Measurements from ENCODE around the gene ATOH1.

Gene ATOH1

GRCh38 chr4:93834249-93835066 lies 5.9 kb downstream of the ATOH1 start:
- DNase-seq (ENCODE audit: low read depth in 2 of 2): no peak

- no peak for DNase-seq (ENCODE audit: low read depth in 2 of 2)
Observed at GRCh38 chr4:93835929-93836328, 7.4 kb downstream of the ATOH1 start.

GRCh38 chr4:93839704-93840103 lies 11.2 kb downstream of the ATOH1 start:
- DNase-seq (ENCODE audit: low read depth in 2 of 2): no peak

- no peak for DNase-seq (ENCODE audit: low read depth in 2 of 2)
Observed at GRCh38 chr4:93841803-93842345, 13.3 kb downstream of the ATOH1 start.

GRCh38 chr4:93842601-93843252 lies 14.2 kb downstream of the ATOH1 start:
- DNase-seq (ENCODE audit: low read depth in 2 of 2): no peak

- DNase-seq (ENCODE audit: low read depth in 2 of 2): no peak
Observed at GRCh38 chr4:93843772-93844171, 15.2 kb downstream of the ATOH1 start.

DNA sequence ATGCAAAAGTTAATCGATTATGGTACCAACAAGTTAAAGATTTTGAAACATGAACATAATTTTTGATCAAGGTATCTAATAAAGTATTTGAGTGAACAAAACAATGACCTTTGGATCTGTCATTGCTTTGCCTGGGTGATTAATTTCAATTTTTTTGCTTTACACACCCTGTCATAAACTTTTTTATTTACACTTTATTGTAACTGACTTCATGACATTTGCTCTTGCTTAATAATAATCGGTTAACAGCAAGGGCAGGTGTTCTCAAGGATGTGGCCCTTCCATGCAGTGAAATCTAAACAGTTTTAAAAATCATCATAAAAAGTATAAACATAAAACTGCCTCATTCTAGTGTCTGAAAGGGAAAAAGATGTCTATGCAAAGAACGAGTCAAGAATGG lies 24.1 kb downstream of the ATOH1 start:
- no peak for DNase-seq (ENCODE audit: low read depth in 2 of 2)

DNA sequence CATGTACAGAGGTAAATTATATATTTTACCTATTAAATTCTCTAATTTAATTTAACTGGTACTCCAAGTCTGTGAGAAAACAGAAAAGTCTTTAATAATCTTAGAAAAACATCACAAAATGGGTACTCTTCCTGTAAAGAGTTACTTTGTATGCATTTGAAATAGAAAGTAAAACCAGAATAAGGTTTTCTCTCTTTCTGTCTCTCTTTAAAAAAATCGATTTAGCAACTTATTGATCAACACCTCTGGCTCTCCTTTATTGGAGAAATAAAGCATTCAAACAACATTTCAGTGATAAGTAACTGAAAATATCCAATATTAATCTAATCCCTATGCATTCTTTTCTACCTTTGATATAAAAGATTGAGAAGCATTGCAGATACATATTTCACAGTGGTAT lies 27.4 kb downstream of the ATOH1 start:
- DNase-seq (ENCODE audit: low read depth in 2 of 2): no peak

DNA sequence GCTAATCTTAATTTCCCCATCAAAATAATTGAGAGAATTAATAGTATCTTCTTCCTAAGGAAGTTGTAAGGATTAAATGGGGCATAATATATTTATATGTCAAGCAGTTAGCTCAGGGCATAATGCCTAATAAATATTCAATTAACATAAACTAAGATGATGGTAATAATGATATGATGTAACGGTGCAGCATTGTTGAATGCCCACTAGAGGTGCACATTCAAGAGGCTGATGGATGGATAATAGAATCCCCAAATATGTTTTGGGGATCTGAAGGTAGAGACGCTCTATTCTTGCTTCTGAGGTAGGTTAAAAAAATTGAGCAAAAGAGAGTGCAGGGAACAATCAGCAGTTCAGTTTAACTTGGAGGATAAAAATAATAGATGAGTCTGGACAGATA lies 37.1 kb downstream of the ATOH1 start:
- no peak for DNase-seq (ENCODE audit: low read depth in 2 of 2)

DNA sequence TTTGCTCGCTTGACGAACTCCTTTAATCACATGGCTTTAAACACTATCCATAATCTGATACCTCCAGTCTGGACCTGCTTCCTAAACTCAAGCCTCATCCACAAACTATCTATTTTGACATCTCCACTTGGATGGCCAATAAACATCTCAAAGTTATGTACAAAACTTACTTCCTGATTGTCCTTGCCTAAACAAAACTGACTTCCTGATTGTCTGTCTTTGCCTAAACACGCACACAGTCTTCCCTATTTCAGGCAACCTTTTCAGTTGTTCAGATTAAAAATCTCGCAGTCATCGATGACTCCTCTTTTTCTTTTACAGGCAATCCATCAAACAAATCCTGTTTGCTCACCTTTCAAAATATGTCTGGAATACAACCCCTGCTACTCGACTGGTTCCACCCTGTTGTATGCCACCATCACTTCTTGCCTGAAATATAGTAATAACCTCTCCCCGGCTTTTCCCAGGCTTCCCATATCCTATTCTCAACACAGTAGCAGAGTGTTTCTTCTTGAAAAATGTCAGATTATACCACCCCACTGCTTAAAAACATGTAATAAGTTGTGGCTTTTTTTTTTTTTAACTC lies 39.0 kb downstream of the ATOH1 start:
- DNase-seq (ENCODE audit: low read depth in 2 of 2): no peak

- no peak for DNase-seq (ENCODE audit: low read depth in 2 of 2)
Observed at GRCh38 chr4:93870876-93871458, 42.4 kb downstream of the ATOH1 start.

DNA sequence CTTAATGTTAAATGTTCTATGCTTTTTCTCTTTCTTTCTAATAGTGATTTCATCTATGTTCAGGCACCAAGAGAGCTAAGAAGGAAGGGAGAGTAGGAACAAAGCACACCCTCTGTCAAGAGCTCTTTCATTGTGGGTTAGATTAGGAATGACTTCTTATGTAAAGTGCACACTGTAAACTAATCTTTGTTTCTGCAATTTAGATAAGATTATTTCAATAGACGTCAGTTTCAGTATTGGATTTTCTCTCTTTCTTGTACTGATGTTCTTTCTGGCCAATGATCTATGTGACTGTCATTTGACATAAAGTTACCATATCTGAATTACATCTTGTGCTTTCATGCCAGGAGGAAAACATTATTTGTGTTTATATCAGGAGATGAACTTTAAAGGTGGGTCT lies 48.2 kb downstream of the ATOH1 start:
- DNase-seq (ENCODE audit: low read depth in 2 of 2): no peak

GRCh38 chr4:93878566-93878965 lies 50.0 kb downstream of the ATOH1 start:
- no peak for DNase-seq (ENCODE audit: low read depth in 2 of 2)

DNA sequence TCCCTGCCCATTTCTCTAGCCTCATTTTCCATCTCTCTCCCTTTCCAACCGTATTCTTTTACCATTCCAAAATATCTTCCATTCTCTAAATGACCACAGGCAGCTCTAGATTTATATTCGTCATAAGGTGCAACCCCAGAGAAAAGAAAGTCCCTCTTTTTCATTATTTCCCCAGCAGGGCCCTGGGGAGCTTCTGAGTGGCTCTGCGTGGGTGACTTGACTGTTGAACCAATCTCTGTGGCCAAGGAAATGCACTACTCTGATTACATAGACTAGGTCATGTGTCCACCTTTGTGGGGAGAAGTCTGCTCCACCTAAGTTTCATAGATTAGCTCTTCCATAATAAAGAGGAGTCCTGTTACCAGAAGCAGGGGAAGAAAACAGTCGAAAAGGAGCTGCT lies 51.4 kb downstream of the ATOH1 start:
- no peak for DNase-seq (ENCODE audit: low read depth in 2 of 2)

Measured in stimulated activated CD8-positive, alpha-beta memory T cell treated with anti-CD3 and anti-CD28 coated beads, Interleukin-7, amount 100 ng/mL, for 4 hours (primary cell).